ENCODE data around the gene FBXO3.

GRCh38 chr11:33708985-33709384 is 65.3 kb downstream of the FBXO3 start:
- TF ChIP-seq YY1 (IDR thresholded peaks at IDR 0.05; ENCODE audit: insufficient read depth, insufficient read length) (no peak), SUZ12 (IDR thresholded peaks at IDR 0.05; ENCODE audit: extremely low read depth, insufficient read depth, insufficient read length) (no peak), ZNF274 (IDR thresholded peaks at IDR 0.05; ENCODE audit: low read depth, low read length) (no peak)

Measured in NT2/D1 (cell line).